Measurements from ENCODE around the gene SERPINA4. TPM values are rescaled to one million over a fixed set of nuclear protein-coding genes. Genes with fewer than 3 reads are reported as not detected.

Gene SERPINA4
- total RNA-seq, 1 donor from 2014 or later, result not detected

- no peaks in the 10 kb centered on the region for H3K79me2 ChIP-seq (ENCODE audit: low read depth)
- TF ChIP-seq EZH2phosphoT487 (IDR thresholded peaks at IDR 0.05) (no peak), EZH2 (IDR thresholded peaks at IDR 0.05) (no peak), CTCF (IDR thresholded peaks at IDR 0.05) (no peak)
- DNase-seq (ENCODE audit: low spot score), result no peak
- no peak overlapping the region for H2AFZ ChIP-seq (replicated peaks)
- H3K27me3 Mint-ChIP-seq (ENCODE audit: insufficient read depth, low read depth), result peaks cover 15% of the 10 kb centered on the region
- H3K9me3 ChIP-seq (ENCODE audit: low read depth), result no peaks in the 10 kb centered on the region
- no peaks in the 10 kb centered on the region for H4K20me1 ChIP-seq (ENCODE audit: low read depth)
- no peaks in the 10 kb centered on the region for H3K36me3 ChIP-seq
- no peak overlapping the region for H3K9ac ChIP-seq
- H3K4me3 ChIP-seq, result no peak overlapping the region
- H3K27ac ChIP-seq, result no peak overlapping the region
- no peaks in the 10 kb centered on the region for H3K9me3 Mint-ChIP-seq
- no peaks in the 10 kb centered on the region for H3K36me3 Mint-ChIP-seq
- H3K27me3 ChIP-seq, result no peaks in the 10 kb centered on the region
- peaks cover 10% of the 10 kb centered on the region for H3K4me1 ChIP-seq
- peaks cover 15% of the 10 kb centered on the region for H3K4me1 Mint-ChIP-seq
- no peak overlapping the region for H3K4me2 ChIP-seq
- peaks cover 8% of the 10 kb centered on the region for H3F3A ChIP-seq (ENCODE audit: low read depth)
- H3K27ac Mint-ChIP-seq, result no peak overlapping the region
- H3K4me3 Mint-ChIP-seq, result no peak overlapping the region
Observed at GRCh38 chr14:94583557-94583956, 22.3 kb downstream of the SERPINA4 start.

GRCh38 chr14:94584591-94585280, 23.5 kb downstream of the SERPINA4 start:
- no peaks in the 10 kb centered on the region for H3K36me3 ChIP-seq
- no peaks in the 10 kb centered on the region for H3K36me3 Mint-ChIP-seq
- no peak for TF ChIP-seq CTCF (IDR thresholded peaks at IDR 0.05)
- no peak for TF ChIP-seq EZH2 (IDR thresholded peaks at IDR 0.05)
- TF ChIP-seq EZH2phosphoT487 (IDR thresholded peaks at IDR 0.05), result no peak
- H3K27me3 ChIP-seq, result no peaks in the 10 kb centered on the region
- peaks cover 10% of the 10 kb centered on the region for H3K4me1 ChIP-seq
- H4K20me1 ChIP-seq (ENCODE audit: low read depth), result no peaks in the 10 kb centered on the region
- no peaks in the 10 kb centered on the region for H3K79me2 ChIP-seq (ENCODE audit: low read depth)
- no peaks in the 10 kb centered on the region for H3K9me3 Mint-ChIP-seq
- H3K9ac ChIP-seq, result no peak overlapping the region
- no peak overlapping the region for H3K27ac ChIP-seq
- H3K4me1 Mint-ChIP-seq, result peaks cover 15% of the 10 kb centered on the region
- no peak overlapping the region for H2AFZ ChIP-seq (replicated peaks)
- H3K27ac Mint-ChIP-seq, result peak overlapping the region; percentile 86
- H3K4me2 ChIP-seq, result peak overlapping the region; percentile 54
- peak; percentile 23 for DNase-seq (ENCODE audit: low spot score)
- no peak overlapping the region for H3K4me3 Mint-ChIP-seq
- H3K4me3 ChIP-seq, result no peak overlapping the region
- peaks cover 15% of the 10 kb centered on the region for H3K27me3 Mint-ChIP-seq (ENCODE audit: insufficient read depth, low read depth)
- H3K9me3 ChIP-seq (ENCODE audit: low read depth), result no peaks in the 10 kb centered on the region
- peaks cover 8% of the 10 kb centered on the region for H3F3A ChIP-seq (ENCODE audit: low read depth)

GRCh38 chr14:94586635-94587034, 25.4 kb downstream of the SERPINA4 start:
- Histone ChIP-seq H3K27me3 (no peaks in the 10 kb centered on the region), H3K9me3 (ENCODE audit: low read depth) (no peaks in the 10 kb centered on the region), H2AFZ (replicated peaks) (no peak overlapping the region), H3K9ac (no peak overlapping the region), H3K4me1 (peaks cover 10% of the 10 kb centered on the region), H3F3A (ENCODE audit: low read depth) (peaks cover 8% of the 10 kb centered on the region), H3K4me2 (no peak overlapping the region), H3K4me3 (no peak overlapping the region), H3K36me3 (no peaks in the 10 kb centered on the region), H4K20me1 (ENCODE audit: low read depth) (no peaks in the 10 kb centered on the region), H3K79me2 (ENCODE audit: low read depth) (no peaks in the 10 kb centered on the region), H3K27ac (no peak overlapping the region)
- Mint-ChIP-seq H3K9me3 (peaks cover 5% of the 10 kb centered on the region), H3K27ac (no peak overlapping the region), H3K36me3 (peaks cover 2% of the 10 kb centered on the region), H3K27me3 (ENCODE audit: insufficient read depth, low read depth) (peaks cover 15% of the 10 kb centered on the region), H3K4me1 (peaks cover 13% of the 10 kb centered on the region), H3K4me3 (no peak overlapping the region)
- TF ChIP-seq EZH2phosphoT487 (IDR thresholded peaks at IDR 0.05) (no peak), CTCF (IDR thresholded peaks at IDR 0.05) (no peak), EZH2 (IDR thresholded peaks at IDR 0.05) (no peak)
- no peak for DNase-seq (ENCODE audit: low spot score)

Measured in neural progenitor cell (in vitro differentiated cells).